GM19035 (cell line): ENCODE results near the gene NOXA1.
"Not testable (repeated sequence)": the region's sequence is repeated elsewhere in the genome, so short reads cannot be mapped to it uniquely, and the experiment has no call there.

ENCODE experiments used
- ATAC-seq: cut with Tn5 transposase; IDR thresholded peaks from one replicate; pipeline ENCODE4 v1.9.1; 2021; ENCODE audit not compliant: unreplicated experiment

The NOXA1 gene, protein sequence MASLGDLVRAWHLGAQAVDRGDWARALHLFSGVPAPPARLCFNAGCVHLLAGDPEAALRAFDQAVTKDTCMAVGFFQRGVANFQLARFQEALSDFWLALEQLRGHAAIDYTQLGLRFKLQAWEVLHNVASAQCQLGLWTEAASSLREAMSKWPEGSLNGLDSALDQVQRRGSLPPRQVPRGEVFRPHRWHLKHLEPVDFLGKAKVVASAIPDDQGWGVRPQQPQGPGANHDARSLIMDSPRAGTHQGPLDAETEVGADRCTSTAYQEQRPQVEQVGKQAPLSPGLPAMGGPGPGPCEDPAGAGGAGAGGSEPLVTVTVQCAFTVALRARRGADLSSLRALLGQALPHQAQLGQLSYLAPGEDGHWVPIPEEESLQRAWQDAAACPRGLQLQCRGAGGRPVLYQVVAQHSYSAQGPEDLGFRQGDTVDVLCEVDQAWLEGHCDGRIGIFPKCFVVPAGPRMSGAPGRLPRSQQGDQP

DNA sequence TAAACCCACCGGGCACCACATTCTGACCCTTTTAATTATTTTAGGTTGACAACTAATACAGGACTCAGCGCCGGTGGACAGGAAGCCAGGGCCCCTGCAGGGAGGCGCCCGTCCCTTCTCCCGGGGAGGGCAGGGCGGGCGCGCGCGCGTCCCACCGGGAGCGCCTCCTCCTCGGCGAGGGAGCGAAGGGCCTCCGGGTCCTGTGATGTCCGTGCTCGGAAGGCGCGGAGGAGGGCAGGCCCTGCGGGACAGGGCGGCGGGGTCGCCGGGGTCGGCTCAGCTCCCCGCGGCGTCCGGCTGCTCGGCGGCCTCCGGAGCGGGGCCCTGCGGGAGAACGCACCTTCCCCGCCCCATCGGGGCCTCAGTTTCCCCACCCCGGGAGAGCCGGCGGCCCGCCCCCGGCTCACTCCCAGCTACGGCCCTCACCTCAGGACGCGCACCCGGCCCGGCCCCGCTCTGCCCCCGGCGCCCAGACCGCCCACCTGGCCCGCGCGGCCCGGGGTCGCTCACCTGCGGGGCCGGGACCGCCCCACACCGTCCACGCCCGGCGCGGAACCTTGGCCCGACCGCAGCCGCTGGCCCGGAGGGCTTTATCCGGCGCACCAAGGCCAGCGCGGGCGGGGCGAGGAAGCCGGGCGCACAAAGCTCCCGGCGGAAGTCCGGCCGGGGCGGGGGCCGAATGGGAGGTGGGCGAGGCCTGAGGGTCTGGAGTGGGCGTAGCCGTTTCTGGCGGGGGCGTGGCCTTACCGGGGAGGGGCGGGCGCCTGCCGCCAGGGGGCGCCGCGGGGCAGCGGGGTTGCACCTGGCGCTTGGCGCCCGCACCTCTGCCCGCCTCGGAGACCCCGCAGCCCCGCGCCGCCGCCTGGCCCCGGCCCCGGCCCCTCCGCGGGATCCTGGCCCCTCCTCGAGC lies at the start of gene NOXA1, which contains the start of gene EXD3:
Gene NOXA1, plus strand, starts transcription at position 790 of the 910 bp plus-strand sequence. CDS start 137 bp downstream, outside the sequence.
Gene EXD3, minus strand, starts transcription at position 559 of the 910 bp plus-strand sequence. CDS start 27,805 bp downstream, outside the sequence.
- peak; percentile 85 for ATAC-seq

DNA sequence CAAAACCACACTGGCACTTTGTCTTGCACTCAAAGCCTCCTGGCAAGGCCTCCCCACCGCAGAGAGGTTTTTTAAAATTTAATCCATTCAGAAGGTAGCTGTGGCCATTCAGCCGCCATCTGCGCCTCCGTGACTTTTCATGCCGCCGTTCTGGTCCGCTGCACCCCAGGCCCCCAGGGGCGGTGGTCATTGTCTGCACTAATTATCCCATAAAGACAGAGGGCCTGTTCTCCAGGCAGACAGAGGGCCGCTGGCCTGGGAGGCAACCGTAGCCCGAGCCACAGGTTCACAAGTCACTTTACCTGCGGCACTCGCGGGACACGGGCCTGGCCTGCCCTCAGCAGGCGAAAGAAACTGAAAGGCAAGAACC lies 49.6 kb upstream of the NOXA1 start:
- ATAC-seq: no peak

DNA sequence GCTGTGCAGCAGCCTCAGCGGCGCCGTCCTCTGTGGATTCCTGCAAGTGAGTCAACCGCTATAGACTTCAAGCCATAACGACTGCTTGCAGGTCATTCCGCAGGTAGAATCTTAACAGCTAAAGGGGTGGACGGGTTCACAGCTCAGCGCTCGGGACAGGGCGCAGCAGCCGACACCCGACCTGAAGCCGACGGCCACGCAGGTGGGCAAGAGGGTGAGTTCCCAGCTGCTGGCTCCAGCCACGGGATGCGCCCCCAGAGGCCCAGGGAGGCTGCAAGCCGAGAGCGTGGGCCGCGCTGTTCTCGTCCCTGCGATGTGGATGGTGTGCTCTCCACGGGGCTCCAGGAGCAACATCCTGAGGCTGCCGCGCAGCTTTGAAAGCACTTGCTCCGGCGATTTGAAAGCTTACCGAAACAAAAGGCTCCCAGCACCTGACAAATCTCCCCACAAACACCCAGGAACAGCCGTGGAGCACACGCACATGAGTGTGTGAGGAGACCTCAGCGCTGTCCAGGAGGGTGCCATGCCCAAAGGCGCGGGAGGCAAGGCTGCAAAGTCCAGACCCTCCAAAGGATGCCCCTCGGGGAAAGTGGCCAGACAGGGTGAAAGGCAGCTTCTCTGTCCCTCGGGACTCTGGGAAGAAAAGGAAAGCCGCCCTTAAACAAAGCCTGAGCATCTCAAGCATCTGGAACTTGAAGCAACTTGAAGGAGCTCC lies 48.9 kb upstream of the NOXA1 start:
- no peak for ATAC-seq

DNA sequence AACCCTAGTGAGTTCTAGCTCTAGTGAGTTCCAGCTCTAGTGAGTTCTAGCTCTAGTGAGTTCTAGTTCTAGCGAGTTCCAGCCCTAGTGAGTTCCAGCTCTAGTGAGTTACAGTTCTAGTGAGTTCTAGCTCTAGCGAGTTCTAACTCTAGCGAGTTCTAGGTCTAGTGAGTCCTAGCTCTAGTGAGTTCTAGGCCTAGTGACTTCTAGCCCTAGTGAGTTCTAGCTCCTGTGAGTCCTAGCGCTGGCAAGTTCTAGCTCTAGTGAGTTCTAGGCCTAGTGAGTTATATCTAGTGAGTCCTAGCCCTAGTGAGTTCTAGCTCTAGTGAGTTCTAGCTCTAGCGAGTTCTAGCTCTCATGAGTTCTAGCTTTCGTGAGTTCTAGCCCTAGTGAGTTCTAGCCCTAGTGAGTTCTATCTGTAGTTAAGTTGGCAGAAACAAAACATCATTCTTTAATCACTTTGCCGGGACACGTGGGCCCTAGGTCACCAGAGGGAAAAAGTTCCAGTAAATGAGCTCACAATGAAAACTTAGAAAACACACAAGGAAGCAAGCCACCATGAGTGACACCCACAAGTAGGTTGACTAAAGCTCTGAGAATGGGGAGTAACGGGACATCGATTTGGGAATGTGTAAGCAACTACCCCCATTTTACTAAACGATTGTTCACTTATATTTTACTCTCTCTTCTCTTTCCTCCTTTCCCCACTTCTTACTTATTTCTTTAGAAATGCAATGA lies 47.7 kb upstream of the NOXA1 start:
- no peak for ATAC-seq

DNA sequence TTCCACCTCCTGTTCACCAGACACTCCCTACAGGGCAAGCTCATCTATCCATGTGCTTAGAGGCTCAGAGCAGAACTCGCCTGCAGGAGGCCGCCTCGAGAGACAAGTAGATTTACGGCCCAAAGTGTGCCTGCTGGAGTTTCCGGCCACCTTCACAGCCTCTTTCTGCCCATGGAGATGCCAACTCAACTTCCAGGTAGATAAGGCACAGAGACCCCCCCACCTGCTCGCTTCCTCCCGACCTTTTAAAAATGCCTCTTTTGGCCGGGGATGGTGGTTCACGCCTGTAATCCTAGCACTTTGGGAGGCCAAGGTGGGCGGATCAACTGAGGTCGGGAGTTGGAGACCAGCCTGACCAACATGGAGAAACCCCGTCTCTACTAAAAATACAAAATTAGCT lies 46.8 kb upstream of the NOXA1 start:
- ATAC-seq: no peak

DNA sequence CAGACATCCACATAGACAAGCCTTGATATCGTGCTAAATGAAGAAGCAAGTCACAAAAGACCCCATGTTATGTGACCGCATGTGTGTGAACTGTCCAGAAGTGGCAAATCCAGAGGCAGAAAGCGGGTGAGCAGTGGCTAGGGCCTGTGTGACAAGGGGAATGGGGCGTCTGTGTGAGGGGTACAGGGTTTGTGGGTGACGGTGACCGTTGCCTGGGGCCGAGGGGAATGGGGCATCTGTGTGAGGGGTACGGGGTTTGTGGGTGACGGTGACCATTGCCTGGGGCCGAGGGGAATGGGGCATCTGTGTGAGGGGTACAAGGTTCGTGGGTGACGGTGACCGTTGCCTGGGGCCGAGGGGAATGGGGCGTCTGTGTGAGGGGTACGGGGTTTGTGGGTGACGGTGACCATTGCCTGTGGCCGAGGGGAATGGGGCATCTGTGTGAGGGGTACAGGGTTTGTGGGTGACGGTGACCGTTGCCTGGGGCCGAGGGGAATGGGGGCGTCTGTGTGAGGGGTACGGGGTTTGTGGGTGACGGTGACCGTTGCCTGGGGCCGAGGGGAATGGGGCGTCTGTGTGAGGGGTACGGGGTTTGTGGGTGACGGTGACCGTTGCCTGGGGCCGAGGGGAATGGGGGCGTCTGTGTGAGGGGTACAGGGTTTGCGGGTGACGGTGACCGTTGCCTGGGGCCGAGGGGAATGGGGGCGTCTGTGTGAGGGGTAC lies 44.3 kb upstream of the NOXA1 start:
- not testable (repeated sequence) for ATAC-seq

DNA sequence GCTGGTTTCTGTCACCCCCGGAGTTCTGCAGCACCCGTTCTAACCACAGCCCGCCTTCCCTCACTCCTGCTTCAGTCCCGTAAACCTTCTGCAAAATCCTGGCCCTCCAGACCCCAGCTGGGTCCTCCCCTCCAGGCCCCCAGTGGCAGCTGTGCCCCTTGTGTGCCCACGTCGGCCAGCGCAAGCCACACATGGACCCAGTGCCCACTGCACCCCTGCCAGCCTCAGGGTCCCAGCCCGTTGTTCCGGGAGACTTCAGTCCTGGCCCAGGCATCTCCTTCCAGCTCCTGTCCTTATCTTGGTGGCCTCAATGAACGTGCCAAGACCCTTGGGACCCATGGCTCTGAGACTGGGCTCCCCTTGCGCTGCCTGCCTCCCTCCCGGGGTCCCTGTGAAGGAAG lies 43.4 kb upstream of the NOXA1 start:
- no peak for ATAC-seq

DNA sequence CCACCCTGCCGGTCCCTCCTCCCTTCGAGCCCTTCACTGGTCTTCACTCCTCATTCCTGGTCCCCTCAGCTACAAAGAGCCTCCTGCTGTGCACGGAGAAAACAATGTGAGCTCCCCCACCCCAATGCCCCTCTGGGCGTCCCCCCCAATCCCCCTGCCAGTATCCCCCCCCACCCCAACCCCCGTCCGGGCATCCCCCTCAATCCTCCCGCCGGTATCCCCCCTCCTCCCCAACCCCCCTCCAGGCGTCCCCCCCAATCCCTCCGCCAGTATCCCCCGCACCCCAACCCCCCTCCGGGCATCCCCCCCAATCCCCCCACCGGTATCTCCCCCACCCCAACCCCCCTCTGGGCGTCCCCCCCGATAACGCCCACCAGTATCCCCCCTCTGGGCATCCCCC lies 43.0 kb upstream of the NOXA1 start:
- ATAC-seq: no peak

DNA sequence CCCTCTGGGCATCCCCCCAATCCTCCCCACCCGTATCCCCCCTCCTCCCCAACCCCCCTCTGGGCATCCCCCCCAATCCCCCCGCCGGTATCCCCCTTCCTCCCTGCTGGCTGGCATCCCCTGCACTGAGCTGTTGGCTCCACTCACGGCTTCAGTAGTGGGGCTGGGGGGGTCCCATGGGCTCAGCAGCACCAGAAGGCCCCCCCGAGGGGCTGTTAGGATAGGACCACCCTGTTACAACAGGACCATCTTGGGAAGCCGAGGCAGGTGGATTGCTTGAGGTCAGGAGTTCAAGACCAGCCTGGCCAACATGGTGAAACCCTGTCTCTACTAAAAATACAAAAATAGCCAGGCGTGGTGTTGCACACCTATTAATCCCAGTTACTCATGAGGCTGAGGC lies 42.6 kb upstream of the NOXA1 start:
- ATAC-seq: no peak

DNA sequence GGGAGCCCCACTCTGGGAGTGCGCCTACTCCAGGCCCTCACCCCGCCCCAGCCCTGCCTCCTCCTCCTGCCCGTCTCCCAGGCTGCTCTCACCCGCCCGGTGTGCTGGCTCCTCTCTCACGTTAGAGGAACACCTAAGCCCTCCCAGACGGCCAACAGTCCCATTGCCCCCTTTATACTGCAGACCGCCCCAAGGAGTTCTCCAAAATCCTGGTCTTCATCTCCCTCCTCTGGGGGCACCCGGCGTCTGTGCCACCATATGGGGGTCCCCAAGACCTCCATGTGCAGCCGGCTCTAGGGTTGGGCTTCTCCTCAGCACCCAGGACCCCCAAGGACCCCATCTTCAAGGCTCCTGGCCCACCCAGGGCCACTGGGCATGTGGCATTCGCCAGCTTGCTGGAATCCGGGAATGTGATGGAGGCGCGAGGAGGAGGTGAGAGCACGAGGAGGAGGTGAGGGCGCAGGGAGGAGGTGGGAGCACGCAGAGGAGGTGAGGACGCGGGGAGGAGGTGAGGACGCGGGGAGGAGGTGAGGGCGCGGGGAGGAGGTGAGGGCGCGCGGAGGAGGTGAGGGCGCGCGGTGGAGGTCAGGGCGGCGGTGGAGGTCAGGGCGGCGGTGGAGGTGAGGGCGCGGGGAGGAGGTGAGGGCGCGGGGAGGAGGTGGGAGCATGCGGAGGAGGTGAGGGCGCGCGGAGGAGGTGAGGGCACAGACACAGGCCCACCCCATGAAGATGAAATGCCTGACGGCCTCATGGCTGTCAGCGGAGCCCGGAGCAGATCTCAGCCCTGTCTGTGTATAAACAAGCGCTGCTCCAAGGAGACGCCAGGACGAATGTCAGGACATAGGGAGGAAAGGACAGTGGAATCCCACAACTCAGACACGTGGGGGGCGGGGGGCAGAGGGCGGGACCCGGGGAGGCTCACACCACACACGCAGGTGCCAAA lies 41.4 kb upstream of the NOXA1 start:
- ATAC-seq: no peak

DNA sequence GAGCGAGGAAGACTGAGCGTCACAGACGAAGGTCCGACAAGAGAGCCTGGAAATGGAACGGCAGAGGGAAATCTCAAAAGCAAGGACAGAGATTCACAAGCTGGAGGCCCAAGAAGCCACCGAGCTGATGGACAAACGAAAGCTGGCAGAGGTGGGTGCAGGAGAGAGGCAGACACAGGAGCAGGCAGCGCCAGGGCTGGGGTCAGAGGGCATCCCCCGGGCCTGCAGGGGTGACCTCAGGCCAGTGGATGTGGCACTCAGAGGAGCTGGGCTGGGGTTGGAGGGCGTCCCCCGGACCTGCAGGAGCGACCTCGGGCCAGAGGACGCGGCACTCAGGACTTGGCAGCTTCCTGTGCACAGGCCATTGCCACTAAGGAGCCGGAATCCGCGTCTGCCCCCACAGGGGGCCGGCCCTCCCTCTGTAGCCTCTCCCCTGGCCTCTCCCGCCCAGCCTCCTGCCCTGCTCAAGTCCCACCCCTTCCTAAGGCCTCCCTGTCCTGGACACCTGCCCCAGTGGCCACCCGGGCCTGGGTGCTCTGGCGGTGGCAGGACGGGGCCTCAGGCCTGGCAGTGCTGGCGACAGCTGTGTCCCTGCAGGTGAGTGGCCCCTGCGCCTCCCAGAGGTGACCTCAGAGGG lies 40.6 kb upstream of the NOXA1 start:
- ATAC-seq: no peak

DNA sequence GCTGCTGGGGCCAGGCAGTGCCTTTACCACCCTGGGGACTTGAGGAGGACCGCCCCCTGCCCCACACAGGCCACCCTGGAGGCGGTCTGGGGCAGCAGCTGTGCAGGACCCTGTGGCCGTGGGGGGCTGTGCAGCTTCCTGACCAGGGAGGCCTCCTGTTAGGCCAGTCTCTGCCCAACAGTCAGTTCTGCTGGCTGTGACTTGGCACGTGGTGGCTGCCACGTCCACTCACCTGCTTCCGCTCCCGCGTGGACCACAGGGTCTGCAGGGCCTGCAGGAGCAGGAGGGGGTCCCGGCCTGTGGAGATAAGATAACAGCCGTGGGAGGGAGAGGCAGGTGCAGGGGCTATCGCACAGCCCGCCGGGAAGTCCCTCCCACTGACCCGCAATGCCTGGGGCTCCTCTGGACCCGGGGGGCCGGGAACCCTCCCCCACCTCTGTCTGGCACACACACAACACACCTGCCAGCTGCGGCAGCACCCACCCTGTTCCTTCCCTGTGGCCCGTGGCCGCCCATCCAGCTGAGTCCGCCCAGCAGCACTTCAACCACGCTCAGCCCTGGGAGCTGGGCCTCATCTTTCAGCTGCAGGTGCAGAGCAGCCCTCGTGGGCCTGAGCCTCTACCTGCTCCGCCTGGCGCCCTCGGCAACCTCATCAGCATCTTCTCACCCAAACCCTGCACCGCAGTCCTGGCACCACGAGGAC lies 40.0 kb upstream of the NOXA1 start:
- ATAC-seq: no peak

DNA sequence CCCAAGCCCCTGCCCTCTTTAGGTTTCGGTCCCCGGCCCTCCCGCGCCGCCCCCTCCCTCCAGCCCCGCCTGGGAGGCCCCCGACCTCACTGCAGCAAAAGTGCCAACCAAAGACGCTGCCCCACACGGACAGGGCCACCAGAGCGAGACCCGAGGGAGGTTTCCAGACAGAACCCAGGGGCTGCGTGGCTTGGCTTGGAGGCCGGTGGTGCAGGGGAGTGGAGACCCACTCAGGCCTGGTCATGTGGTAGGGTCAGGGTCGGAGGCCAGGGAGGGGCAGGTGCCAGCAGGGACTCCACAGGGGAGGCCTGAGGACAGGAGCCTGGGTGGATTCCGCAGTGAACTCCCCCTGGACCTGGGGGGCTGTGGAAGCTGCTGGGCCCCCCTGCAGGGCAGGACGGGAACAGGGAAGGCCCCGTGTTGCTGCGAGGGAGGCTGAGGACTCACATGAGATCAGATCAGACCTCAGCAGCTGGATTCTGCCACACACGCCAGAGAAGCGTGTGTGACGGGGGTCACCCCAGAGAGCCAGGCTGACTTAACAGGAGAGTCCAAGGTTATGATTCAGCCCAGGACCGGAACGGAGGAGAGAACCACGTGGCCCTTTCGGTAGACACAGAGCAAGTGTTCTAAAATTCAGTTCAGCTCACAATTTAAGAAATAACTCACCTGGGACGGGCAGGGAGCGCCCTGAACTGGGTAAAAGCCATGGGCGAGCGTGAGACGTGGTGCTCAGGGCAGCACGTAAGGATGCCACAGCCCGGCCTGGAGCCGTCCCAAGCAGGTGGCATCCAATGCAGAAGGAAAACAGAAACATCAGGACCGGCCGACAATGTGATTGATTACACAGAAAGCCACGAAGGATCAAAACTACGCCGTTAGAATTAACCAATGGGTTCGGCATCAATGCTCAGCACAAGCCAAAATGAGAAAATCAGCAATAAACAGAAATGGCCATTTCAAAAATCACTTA lies 39.1 kb upstream of the NOXA1 start:
- ATAC-seq: no peak

DNA sequence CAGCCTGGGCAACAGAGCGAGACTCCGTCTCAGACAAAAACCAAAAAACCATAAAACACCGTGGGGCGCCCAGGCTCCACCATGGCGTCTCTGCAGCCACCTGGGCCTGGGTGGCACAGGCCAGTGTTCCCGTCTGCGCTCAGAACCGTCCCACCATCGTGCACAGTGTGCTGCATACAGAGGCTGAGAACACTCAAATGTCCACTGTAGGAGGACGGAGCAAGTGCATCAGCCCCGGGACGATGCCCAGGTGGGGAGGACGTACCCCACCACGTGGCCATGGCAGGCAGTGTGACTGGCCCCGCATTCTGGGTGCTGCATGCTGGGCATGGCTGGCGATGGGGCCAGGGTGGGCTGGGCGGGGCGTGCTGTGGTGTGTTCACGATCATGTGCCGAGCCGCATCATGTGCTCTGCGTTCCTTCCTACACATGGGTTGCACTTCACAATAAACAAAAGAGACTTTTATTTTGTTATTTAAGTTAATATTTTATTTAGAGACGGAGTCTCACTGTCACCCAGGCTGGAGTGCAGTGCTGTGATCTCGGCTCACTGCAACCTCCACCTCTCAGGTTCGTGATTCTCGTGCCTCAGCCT lies 38.0 kb upstream of the NOXA1 start:
- ATAC-seq: no peak

DNA sequence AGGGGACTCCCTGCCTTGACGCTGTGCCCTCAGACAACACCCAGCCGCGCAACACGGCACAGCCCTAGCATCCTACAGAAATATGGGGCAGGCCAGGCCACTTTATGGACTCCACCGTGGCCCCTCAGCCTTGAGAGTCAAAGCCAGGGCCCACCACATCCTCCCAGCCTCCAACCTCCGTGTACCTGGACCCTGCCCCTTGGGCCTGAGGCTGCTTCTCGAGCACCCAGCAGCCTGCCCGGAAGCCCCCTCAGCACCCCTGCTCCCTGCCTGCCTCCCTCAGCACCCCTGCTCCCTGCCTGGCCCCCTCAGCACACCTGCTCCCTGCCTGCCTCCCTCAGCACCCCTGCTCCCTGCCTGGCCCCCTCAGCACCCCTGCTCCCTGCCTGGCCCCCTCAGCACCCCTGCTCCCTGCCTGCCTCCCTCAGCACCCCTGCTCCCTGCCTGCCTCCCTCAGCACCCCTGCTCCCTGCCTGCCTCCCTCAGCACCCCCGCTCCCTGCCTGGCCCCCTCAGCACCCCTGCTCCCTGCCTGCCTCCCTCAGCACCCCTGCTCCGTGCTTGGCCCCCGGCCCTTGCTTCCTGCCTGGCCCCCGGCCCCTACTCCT lies 36.6 kb upstream of the NOXA1 start:
- not testable (repeated sequence) for ATAC-seq
